Sigmoid colon (tissue), 4 donors: ENCODE results near the gene PAPPA.

ENCODE experiments used
- EP300 ChIP-seq, 4 donors: sonication (generic); formaldehyde crosslinking; IDR thresholded peaks; one replicate each; pipeline ENCODE4 v1.6.1; 2017; ENCODE audit warnings: antibody characterized with exemption in 4 of 4
- POLR2A ChIP-seq, 2 donors: fragments of 450-650 bp; IDR thresholded peaks; one replicate each; pipeline ENCODE4 v1.6.1; 2016; ENCODE audit warnings: antibody characterized with exemption in 2 of 2, mild to moderate bottlenecking in 2 of 2, moderate library complexity in 2 of 2
- POLR2AphosphoS5 ChIP-seq, 4 donors: sonication (generic); formaldehyde crosslinking; IDR thresholded peaks; one replicate each; pipeline ENCODE4 v1.6.1; 2017; ENCODE audit warnings: antibody characterized with exemption in 4 of 4
- TF ChIP-seq, protein P1 (sequence below), 4 experiments: fragments of 450-650 bp in 3 of 4; fragments of 200-600 bp in 1 of 4; IDR thresholded peaks; one replicate each; pipeline ENCODE4 v1.5.1; 2016 to 2019; ENCODE audit warnings: antibody characterized with exemption in 4 of 4, mild to moderate bottlenecking in 3 of 4, moderate library complexity in 2 of 4

DNA sequence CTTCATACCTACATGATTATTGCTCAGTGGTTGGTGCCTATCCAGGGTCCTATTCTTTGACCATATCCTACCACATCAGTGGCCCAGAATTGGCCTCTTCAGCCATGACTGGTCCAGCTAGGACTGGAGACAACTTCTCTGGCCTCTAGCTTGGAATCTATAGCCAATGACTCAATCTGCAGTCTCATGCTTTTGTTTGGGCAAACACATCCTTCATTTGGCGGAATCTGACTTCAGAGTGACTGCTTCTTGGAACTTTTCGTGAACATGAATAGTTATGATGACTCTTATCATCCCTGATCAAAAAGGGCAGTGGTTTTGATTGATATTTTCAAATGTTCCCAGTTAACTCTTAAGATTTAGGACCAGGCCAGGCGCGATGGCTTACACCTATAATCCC, 134.1 kb downstream of the PAPPA start:
- TF ChIP-seq, protein P1, sequence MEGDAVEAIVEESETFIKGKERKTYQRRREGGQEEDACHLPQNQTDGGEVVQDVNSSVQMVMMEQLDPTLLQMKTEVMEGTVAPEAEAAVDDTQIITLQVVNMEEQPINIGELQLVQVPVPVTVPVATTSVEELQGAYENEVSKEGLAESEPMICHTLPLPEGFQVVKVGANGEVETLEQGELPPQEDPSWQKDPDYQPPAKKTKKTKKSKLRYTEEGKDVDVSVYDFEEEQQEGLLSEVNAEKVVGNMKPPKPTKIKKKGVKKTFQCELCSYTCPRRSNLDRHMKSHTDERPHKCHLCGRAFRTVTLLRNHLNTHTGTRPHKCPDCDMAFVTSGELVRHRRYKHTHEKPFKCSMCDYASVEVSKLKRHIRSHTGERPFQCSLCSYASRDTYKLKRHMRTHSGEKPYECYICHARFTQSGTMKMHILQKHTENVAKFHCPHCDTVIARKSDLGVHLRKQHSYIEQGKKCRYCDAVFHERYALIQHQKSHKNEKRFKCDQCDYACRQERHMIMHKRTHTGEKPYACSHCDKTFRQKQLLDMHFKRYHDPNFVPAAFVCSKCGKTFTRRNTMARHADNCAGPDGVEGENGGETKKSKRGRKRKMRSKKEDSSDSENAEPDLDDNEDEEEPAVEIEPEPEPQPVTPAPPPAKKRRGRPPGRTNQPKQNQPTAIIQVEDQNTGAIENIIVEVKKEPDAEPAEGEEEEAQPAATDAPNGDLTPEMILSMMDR (IDR thresholded peaks at IDR 0.05): no peak
- TF ChIP-seq POLR2A (IDR thresholded peaks at IDR 0.05) (no peak), EP300 (IDR thresholded peaks at IDR 0.05) (no peak), POLR2AphosphoS5 (IDR thresholded peaks at IDR 0.05) (no peak)
